ENCODE results near the gene CCL22. TPM values are rescaled to one million over a fixed set of nuclear protein-coding genes. Genes with fewer than 3 reads are reported as not detected.
"Not testable (repeated sequence)": the region's sequence is repeated elsewhere in the genome, so short reads cannot be mapped to it uniquely, and the experiment has no call there.

CCL22 gene
- total RNA-seq, 4 donors from 2014 or later: not detected

GRCh38 chr16:57341062-57341440, 17.5 kb upstream of the CCL22 start:
- peaks cover 5 to 30% of the 10 kb centered on the region in 2 donors for H3K4me1 ChIP-seq
- DNase-seq: no peak
- intact Hi-C loops (cut with DNase I): no loop called here
- H3K4me3 ChIP-seq (replicated peaks in 1 of 3): no peak overlapping the region
- no peaks in the 10 kb centered on the region for H3K27me3 ChIP-seq
- H3K36me3 ChIP-seq: no peaks in the 10 kb centered on the region
- H3K27ac ChIP-seq: peak overlapping the region in 1 of 3 donors; percentile 59
- TF ChIP-seq POLR2A (IDR thresholded peaks at IDR 0.05) (no peak), CTCF (IDR thresholded peaks at IDR 0.05) (no peak)
- WGBS, 2 donors: 91 to 95% methylated on average over 6 of the region's 6 CpGs
- H3K9me3 ChIP-seq: no peaks in the 10 kb centered on the region

GRCh38 chr16:57341441-57342303, 16.9 kb upstream of the CCL22 start:
- intact Hi-C loops (cut with DNase I): no loop called here
- Histone ChIP-seq H3K27me3 (no peaks in the 10 kb centered on the region), H3K4me3 (replicated peaks in 1 of 3) (no peak overlapping the region), H3K36me3 (no peaks in the 10 kb centered on the region), H3K27ac (peak overlapping the region in 2 of 3 donors; percentile 41 to 59), H3K9me3 (no peaks in the 10 kb centered on the region), H3K4me1 (peaks cover 5 to 30% of the 10 kb centered on the region in 2 donors)
- TF ChIP-seq POLR2A (IDR thresholded peaks at IDR 0.05): no peak
- TF ChIP-seq CTCF (IDR thresholded peaks at IDR 0.05): no peak
- peak; percentile 60 to 63 for DNase-seq
- WGBS, 2 donors: 60 to 65% methylated on average over 8 of the region's 8 CpGs

GRCh38 chr16:57342606-57343005, 16.0 kb upstream of the CCL22 start:
- H3K27me3 ChIP-seq; H3K27ac ChIP-seq; intact Hi-C loops (cut with DNase I); H3K9me3 ChIP-seq; DNase-seq; H3K4me3 ChIP-seq (replicated peaks in 1 of 3); H3K36me3 ChIP-seq: not testable (repeated sequence)
- 87 to 93% methylated on average over 9 of the region's 9 CpGs for whole genome bisulfite sequencing, 2 donors
- H3K4me1 ChIP-seq: peaks cover 5 to 30% of the 10 kb centered on the region in 2 donors

GRCh38 chr16:57343221-57343620, 15.4 kb upstream of the CCL22 start:
- TF ChIP-seq POLR2A (IDR thresholded peaks at IDR 0.05) (no peak), CTCF (IDR thresholded peaks at IDR 0.05) (no peak)
- no peak for DNase-seq
- peaks cover 5 to 30% of the 10 kb centered on the region in 2 donors for H3K4me1 ChIP-seq
- WGBS, 2 donors: 87 to 93% methylated on average over 7 of the region's 7 CpGs
- no peak overlapping the region for H3K27ac ChIP-seq
- intact Hi-C loops (cut with DNase I): no loop called here
- no peaks in the 10 kb centered on the region for H3K36me3 ChIP-seq
- no peak overlapping the region for H3K4me3 ChIP-seq (replicated peaks in 1 of 3)
- H3K27me3 ChIP-seq: no peaks in the 10 kb centered on the region
- H3K9me3 ChIP-seq: no peaks in the 10 kb centered on the region

GRCh38 chr16:57344094-57344493, 14.5 kb upstream of the CCL22 start:
- H3K27me3 ChIP-seq; intact Hi-C loops (cut with DNase I); DNase-seq; H3K4me3 ChIP-seq (replicated peaks in 1 of 3); H3K9me3 ChIP-seq; H3K27ac ChIP-seq; H3K36me3 ChIP-seq: not testable (repeated sequence)
- H3K4me1 ChIP-seq: peaks cover 5 to 27% of the 10 kb centered on the region in 2 donors
- 93 to 98% methylated on average over 5 of the region's 5 CpGs for WGBS, 2 donors

- TF ChIP-seq CTCF (IDR thresholded peaks at IDR 0.05): no peak
- TF ChIP-seq POLR2A (IDR thresholded peaks at IDR 0.05): no peak
- no peak for DNase-seq
- WGBS, 2 donors: 67 to 73% methylated on average over 2 of the region's 2 CpGs
- intact Hi-C loops (cut with DNase I): no loop called here
- Histone ChIP-seq H3K9me3 (no peaks in the 10 kb centered on the region), H3K4me1 (peaks cover 5 to 22% of the 10 kb centered on the region in 2 donors), H3K27ac (no peak overlapping the region), H3K36me3 (no peaks in the 10 kb centered on the region), H3K27me3 (no peaks in the 10 kb centered on the region), H3K4me3 (replicated peaks in 1 of 3) (no peak overlapping the region)
These were observed 13.6 kb upstream of the CCL22 start for GRCh38 chr16:57345021-57345420.
